ENCODE data around the gene METTL21C.

METTL21C gene

GRCh38 chr13:102657630-102658029, 37.2 kb downstream of the METTL21C start:
- no peak for DNase-seq

DNA sequence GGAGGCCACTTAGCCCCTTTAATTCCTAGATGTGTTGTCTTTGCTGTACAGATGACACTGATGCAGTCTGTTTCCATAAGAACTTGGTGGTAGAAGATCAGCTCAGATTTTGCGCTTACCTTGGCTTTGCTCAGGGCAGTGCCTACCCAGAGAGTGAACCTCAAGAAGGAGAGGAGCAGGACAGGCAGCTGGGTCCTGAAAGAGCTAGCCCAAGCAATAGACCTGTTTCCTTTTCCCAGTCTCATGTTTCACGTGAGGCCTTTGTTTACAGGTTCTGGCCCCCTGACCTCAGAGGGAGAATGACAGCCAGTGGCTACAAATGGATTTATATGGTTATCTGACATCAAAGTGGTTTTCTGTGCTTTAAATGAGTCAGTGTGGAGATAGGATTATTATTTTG, 40.1 kb downstream of the METTL21C start:
- no peak for DNase-seq

- no peak for DNase-seq
These were observed 43.0 kb downstream of the METTL21C start for GRCh38 chr13:102651892-102652291.

DNA sequence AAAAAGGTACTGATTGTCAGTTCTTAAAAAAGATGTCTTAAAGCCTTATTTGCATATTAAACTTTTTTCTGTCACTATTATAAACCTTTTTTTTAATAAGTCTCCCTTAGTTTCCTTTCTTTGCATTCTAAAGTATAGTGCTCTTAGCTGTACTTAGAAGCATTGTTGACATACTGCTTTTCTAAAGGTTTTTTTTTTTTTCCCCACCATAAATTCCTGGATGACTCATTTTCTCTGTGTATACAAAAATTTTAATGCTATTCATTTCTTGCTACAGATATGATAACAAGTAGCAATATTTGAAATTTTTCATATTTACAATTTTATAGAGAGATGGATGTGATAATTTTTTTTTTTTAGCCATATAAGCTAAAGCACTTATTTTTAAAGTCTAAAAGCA, 43.5 kb downstream of the METTL21C start:
- DNase-seq: no peak

- DNase-seq: no peak
These were observed 44.4 kb downstream of the METTL21C start for GRCh38 chr13:102650444-102650843.

- no peak for DNase-seq
These were observed 46.8 kb downstream of the METTL21C start for GRCh38 chr13:102648046-102648445.

DNA sequence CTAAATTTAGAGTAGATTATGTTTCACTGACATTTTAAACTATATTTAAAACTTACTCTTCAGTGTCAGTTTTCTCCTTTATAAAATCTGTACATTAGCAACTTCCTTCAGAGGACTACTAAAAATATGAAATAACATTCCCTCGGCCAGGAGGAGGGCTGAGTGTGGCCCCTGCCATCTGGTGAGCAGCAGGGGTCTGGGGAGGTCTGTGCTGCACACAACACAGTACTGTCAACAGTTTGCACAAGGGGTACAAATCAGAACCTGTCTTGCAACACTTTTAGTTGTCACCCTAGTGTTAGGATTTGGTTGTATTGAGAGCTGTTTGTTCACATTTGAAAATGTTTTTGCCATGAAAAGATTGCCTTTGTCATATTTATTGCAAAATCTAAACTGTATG, 49.1 kb downstream of the METTL21C start:
- DNase-seq: no peak

DNA sequence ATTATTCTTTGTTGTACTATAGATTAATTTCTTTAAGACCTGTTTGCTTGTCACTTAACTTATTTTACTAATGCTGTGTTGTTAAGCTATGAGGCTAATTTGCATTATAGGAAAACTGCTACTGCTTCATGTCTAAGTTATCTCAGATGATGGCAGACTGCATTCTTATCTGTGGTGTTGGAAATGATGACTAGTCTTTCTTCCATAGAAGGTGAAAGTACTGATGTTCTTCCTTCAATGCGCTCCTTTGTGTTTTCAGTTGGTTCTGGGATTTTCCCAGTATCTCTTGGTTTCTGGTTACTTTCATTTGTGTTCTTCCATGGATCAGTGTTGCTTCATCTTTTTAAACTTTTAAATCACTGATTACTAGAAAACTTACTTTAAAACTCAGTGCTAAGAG, 51.2 kb downstream of the METTL21C start:
- no peak for DNase-seq

DNA sequence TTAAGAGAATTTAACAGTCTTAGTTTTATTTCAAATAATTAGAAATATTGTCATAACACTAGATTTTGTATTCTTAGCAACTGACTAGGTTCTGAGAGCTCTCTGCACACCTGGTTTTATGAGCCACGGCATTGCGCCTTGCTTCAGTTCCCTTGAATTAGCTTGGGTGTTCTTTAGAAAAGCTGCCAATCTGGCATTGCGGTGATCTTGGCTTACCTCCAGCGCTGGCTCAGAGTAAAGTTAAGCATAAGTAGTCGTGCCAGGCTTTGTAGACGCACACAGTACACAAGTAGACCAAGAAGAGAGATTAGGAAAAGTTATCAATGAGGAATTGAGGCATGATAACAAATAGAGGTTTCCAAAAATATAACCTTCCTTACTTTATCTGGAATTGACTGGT, 52.4 kb downstream of the METTL21C start:
- DNase-seq: no peak

DNA sequence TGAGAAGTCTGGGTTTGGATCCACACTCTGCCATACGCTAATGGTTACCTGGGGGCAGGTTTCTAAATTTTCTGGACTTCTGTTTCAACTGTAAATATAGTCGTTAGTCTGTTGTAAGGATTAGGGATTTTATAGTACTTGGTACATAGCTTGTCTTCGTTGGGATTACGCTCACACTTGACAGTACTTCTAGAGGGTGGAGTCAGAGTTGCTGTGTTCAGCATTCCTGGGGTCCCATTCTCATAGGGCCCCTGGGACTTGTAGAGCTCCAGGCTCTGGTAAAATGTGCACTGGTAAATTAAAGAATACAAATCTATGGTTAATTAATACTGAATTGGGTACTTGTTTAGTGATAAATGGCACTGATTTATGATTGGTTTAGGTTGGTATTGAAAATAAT, 52.8 kb downstream of the METTL21C start:
- no peak for DNase-seq

GRCh38 chr13:102638741-102639140, 56.1 kb downstream of the METTL21C start:
- DNase-seq: no peak

Data from activated CD4-positive, CD25-positive, alpha-beta regulatory T cell (primary cell).